ENCODE results near the gene KRTAP23-1. TPM values are rescaled to one million over a fixed set of nuclear protein-coding genes. Genes with fewer than 3 reads are reported as not detected.

KRTAP23-1 gene
- polyA plus RNA-seq, 1 experiment: not detected

DNA sequence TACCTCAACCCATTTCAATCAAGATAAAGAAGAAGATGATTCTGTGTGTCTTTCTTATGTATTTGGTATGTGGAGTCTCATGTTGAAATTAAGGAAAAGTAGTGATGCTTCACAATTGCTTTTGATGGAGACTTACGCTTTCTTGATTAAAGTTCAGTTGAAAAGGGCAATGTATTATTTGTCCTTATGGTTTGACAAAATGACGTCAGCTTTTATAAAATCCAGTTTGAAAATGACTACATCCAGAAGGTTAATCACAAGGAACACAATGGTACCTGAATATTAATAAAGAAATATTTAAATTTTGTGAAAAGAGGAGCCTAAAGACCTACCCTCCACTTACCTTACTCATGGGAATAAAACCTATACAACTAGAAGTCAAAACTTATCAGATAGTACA is 32.7 kb downstream of the KRTAP23-1 start:
- TF ChIP-seq CTCF (IDR thresholded peaks at IDR 0.05; ENCODE audit: insufficient read depth, low read depth, low read length): no peak
- CTCF ChIA-PET: no interaction called here
- Histone ChIP-seq H3K27me3 (ENCODE audit: control insufficient read depth, insufficient read depth, low read length) (no peaks in the 10 kb centered on the region), H3K36me3 (ENCODE audit: control insufficient read depth, insufficient read depth, low read length) (no peaks in the 10 kb centered on the region), H3K4me3 (ENCODE audit: low read depth, low read length) (no peak overlapping the region)
- POLR2A ChIA-PET: no interaction called here
- no peak for DNase-seq (ENCODE audit: low read depth)

GRCh38 chr21:30306884-30307283 is 41.5 kb downstream of the KRTAP23-1 start:
- no peaks in the 10 kb centered on the region for H3K36me3 ChIP-seq (ENCODE audit: control insufficient read depth, insufficient read depth, low read length)
- no peak overlapping the region for H3K4me3 ChIP-seq (ENCODE audit: low read depth, low read length)
- H3K27me3 ChIP-seq (ENCODE audit: control insufficient read depth, insufficient read depth, low read length): no peaks in the 10 kb centered on the region
- no peak for TF ChIP-seq CTCF (IDR thresholded peaks at IDR 0.05; ENCODE audit: insufficient read depth, low read depth, low read length)
- no peak for DNase-seq (ENCODE audit: low read depth)
- POLR2A ChIA-PET: no interaction called here
- CTCF ChIA-PET: no interaction called here

DNA sequence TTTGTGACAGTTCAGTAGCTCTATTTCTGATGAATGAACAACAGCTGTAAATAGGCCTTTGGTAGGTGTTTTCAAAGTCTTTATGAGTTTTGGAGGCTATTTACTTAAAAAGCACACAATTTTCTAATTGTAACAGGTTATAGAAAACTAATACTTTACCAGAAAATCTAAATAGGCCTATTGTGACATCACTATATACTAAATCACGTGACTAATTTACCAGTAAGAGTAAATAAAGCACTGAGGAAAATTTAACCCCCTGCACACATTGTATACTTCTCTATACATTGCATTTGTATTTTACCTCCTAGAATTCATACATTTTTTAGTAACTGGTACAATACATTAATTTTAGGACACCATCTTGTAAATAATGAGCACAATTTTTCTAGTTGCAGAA is 43.3 kb downstream of the KRTAP23-1 start:
- ChIA-PET POLR2A (no interaction called here), CTCF (no interaction called here)
- no peaks in the 10 kb centered on the region for H3K27me3 ChIP-seq (ENCODE audit: control insufficient read depth, insufficient read depth, low read length)
- no peak for TF ChIP-seq CTCF (IDR thresholded peaks at IDR 0.05; ENCODE audit: insufficient read depth, low read depth, low read length)
- H3K4me3 ChIP-seq (ENCODE audit: low read depth, low read length): no peak overlapping the region
- H3K36me3 ChIP-seq (ENCODE audit: control insufficient read depth, insufficient read depth, low read length): no peaks in the 10 kb centered on the region
- DNase-seq (ENCODE audit: low read depth): no peak

Small RNA genes within 50 kb of the gene (small RNA-seq; reads per million reads assigned to genes)
- gene KRTAP23-1 (ENCODE audit: insufficient read length, low read depth, low replicate concordance): not detected
- gene MIR4327 (ENCODE audit: insufficient read length, low read depth, low replicate concordance): not detected

Other genes starting within 250 kb of the KRTAP23-1 start
- gene CLDN17, start 181.8 kb downstream of the KRTAP23-1 start, polyA plus RNA-seq (2011; rRNA removed): not detected in 2 replicates
- not detected in 2 replicates for gene CLDN8, start 132.5 kb downstream of the KRTAP23-1 start, polyA plus RNA-seq (2011; rRNA removed)
- not detected in 2 replicates for gene KRTAP24-1, start 65.7 kb downstream of the KRTAP23-1 start, polyA plus RNA-seq (2011; rRNA removed)
- gene KRTAP25-1, start 59.1 kb downstream of the KRTAP23-1 start, polyA plus RNA-seq (2011; rRNA removed): not detected in 2 replicates
- not detected in 2 replicates for gene KRTAP26-1, start 28.3 kb downstream of the KRTAP23-1 start, polyA plus RNA-seq (2011; rRNA removed)
- not detected in 2 replicates for gene KRTAP27-1, start 10.9 kb downstream of the KRTAP23-1 start, polyA plus RNA-seq (2011; rRNA removed)
- not detected in 2 replicates for gene KRTAP13-2, start 23.7 kb upstream of the KRTAP23-1 start, polyA plus RNA-seq (2011; rRNA removed)
- gene KRTAP13-1, start 47.4 kb upstream of the KRTAP23-1 start, polyA plus RNA-seq (2011; rRNA removed): not detected in 2 replicates
- gene KRTAP13-3, start 77.3 kb upstream of the KRTAP23-1 start, polyA plus RNA-seq (2011; rRNA removed): not detected in 2 replicates
- not detected in 2 replicates for gene KRTAP13-4, start 81.6 kb upstream of the KRTAP23-1 start, polyA plus RNA-seq (2011; rRNA removed)
- gene KRTAP15-1, start 91.7 kb upstream of the KRTAP23-1 start, polyA plus RNA-seq (2011; rRNA removed): not detected in 2 replicates
- gene KRTAP19-1, start 131.8 kb upstream of the KRTAP23-1 start, polyA plus RNA-seq (2011; rRNA removed): not detected in 2 replicates
- not detected in 2 replicates for gene KRTAP19-2, start 138.8 kb upstream of the KRTAP23-1 start, polyA plus RNA-seq (2011; rRNA removed)
- gene KRTAP19-3, start 143.4 kb upstream of the KRTAP23-1 start, polyA plus RNA-seq (2011; rRNA removed): not detected in 2 replicates
- gene KRTAP19-4, start 148.6 kb upstream of the KRTAP23-1 start, polyA plus RNA-seq (2011; rRNA removed): not detected in 2 replicates
- gene KRTAP19-5, start 153.5 kb upstream of the KRTAP23-1 start, polyA plus RNA-seq (2011; rRNA removed): not detected in 2 replicates
- not detected in 2 replicates for gene KRTAP19-6, start 193.3 kb upstream of the KRTAP23-1 start, polyA plus RNA-seq (2011; rRNA removed)
- gene KRTAP19-7, start 212.7 kb upstream of the KRTAP23-1 start, polyA plus RNA-seq (2011; rRNA removed): not detected in 2 replicates
- not detected in 2 replicates for gene KRTAP22-2, start 241.8 kb upstream of the KRTAP23-1 start, polyA plus RNA-seq (2011; rRNA removed)
- not detected in 2 replicates for gene KRTAP6-3, start 243.8 kb upstream of the KRTAP23-1 start, polyA plus RNA-seq (2011; rRNA removed)